CD4-positive, CD25-positive, alpha-beta regulatory T cell (primary cell): ENCODE data around the gene AMPH. TPM values are rescaled to one million over a fixed set of nuclear protein-coding genes. Genes with fewer than 3 reads are reported as not detected.
"Not testable (repeated sequence)": the region's sequence is repeated elsewhere in the genome, so short reads cannot be mapped to it uniquely, and the experiment has no call there.

Source experiments
- ATAC-seq, 2 donors: fragments of 150-1000 bp; cut with Tn5 transposase; one replicate each; pipeline ENCODE4 v1.10.0; 2021; ENCODE audit warnings: low read depth in 2 of 2, moderate number of reproducible peaks in 2 of 2, moderate library complexity in 1 of 2
- DNase-seq, 3 donors: peaks; one replicate each; pipeline versions ENCODE4 v3.0.0 to v3.0.0-alpha.2; 2012 to 2022; ENCODE audit warnings: mixed read lengths in 1 of 3
- H3K27ac ChIP-seq: one replicate; pipeline ENCODE4 v1.7.0; 2013; ENCODE audit warnings: mild to moderate bottlenecking, low read length; ENCODE audit not compliant: insufficient read depth, poor library complexity, severe bottlenecking
- H3K27me3 ChIP-seq: one replicate; pipeline ENCODE4 v1.7.0; 2013; ENCODE audit warnings: low read length; ENCODE audit not compliant: control insufficient read depth, insufficient read depth
- H3K36me3 ChIP-seq: one replicate; pipeline ENCODE4 v1.7.0; 2013; ENCODE audit warnings: mild to moderate bottlenecking, low read length, moderate library complexity; ENCODE audit not compliant: control insufficient read depth, insufficient read depth
- H3K4me1 ChIP-seq: 2 replicates; pipeline ENCODE4 v1.7.0; 2013; ENCODE audit warnings: mild to moderate bottlenecking, low read length; ENCODE audit not compliant: insufficient read depth, control insufficient read depth, poor library complexity, severe bottlenecking
- H3K4me3 ChIP-seq: one replicate; pipeline ENCODE4 v1.7.0; 2013; ENCODE audit warnings: low read depth, mild to moderate bottlenecking, low read length, moderate library complexity
- H3K9me3 ChIP-seq, 2 experiments: 1 replicate in 1 of 2; 2 replicates in 1 of 2; pipeline ENCODE4 v1.7.0; 2013; ENCODE audit warnings: low read length in 2 of 2, mild to moderate bottlenecking in 1 of 2, moderate library complexity in 1 of 2; ENCODE audit not compliant: control insufficient read depth in 2 of 2
- H3K27ac Mint-ChIP-seq, 3 donors: one replicate each; pipeline ENCODE4 v1.8.0; 2020 to 2022; ENCODE audit warnings: mild to moderate bottlenecking in 3 of 3, mixed read lengths in 3 of 3, moderate library complexity in 2 of 3
- H3K27me3 Mint-ChIP-seq: one replicate; pipeline ENCODE4 v1.8.0; 2022; ENCODE audit warnings: mild to moderate bottlenecking, mixed read lengths
- H3K36me3 Mint-ChIP-seq: one replicate; pipeline ENCODE4 v1.8.0; 2020; ENCODE audit warnings: mixed read lengths
- H3K4me1 Mint-ChIP-seq, 4 donors: one replicate each; pipeline ENCODE4 v1.8.0; 2020 to 2022; ENCODE audit warnings: mixed read lengths in 4 of 4, mild to moderate bottlenecking in 1 of 4
- H3K4me3 Mint-ChIP-seq, 4 donors: one replicate each; pipeline ENCODE4 v1.8.0; 2020 to 2022; ENCODE audit warnings: mild to moderate bottlenecking in 4 of 4, mixed read lengths in 4 of 4, moderate library complexity in 3 of 4
- H3K9me3 Mint-ChIP-seq, 7 donors: one replicate each; pipeline ENCODE4 v1.8.0; 2020 to 2022; ENCODE audit warnings: mixed read lengths in 7 of 7, mild to moderate bottlenecking in 3 of 7, moderate library complexity in 2 of 7
- polyA plus RNA-seq, 4 donors: library from polyadenylated mRNA; unstranded; fragments of 300-500 nt; fragmentation: Illumina TruSeq; gene quantifications; one replicate each; pipeline ENCODE4 v1.2.3, GENCODE V29; 2021
- total RNA-seq: library from RNA; stranded (reverse); gene quantifications from one replicate; pipeline ENCODE4 v1.2.3, GENCODE V29; 2022

Gene AMPH
- total and polyA plus RNA-seq, 5 donors from 2014 or later = 0.09 to 0.11 (median 0.10) TPM; not detected in 2

DNA sequence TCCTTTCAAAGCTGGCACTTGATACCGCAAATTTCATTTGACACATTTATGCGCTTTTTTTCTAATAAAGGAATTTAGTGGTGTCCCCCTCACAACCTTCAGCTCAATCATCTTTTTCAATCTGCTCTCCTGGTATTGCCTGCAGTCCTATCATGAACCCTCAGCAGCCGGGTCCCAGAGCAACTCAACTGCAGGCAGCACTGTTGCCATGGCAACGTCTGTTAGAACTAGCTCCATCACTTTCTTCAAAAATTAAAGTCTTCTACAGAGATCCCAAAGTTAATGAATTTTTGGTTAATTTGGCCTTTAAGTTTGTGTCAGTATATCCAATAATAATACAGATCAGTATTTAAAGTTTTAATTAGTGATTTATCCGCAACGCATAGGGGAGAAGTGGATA lies 221.6 kb downstream of the AMPH start:
- ATAC-seq (no peak), DNase-seq (no peak)
- Mint-ChIP-seq H3K27ac (no peak overlapping the region), H3K4me1 (peaks cover 0 to 12% (median 0%) of the 10 kb centered on the region in 4 donors), H3K4me3 (no peak overlapping the region), H3K27me3 (no peaks in the 10 kb centered on the region), H3K9me3 (peaks cover 0 to 8% (median 2%) of the 10 kb centered on the region in 7 donors), H3K36me3 (no peaks in the 10 kb centered on the region)
- no peak overlapping the region for H3K4me3 ChIP-seq
- H3K27me3 ChIP-seq = peaks cover 8% of the 10 kb centered on the region
- H3K4me1 ChIP-seq = no peaks in the 10 kb centered on the region
- no peaks in the 10 kb centered on the region for H3K36me3 ChIP-seq
- peaks cover 4 to 8% of the 10 kb centered on the region in 2 experiments for H3K9me3 ChIP-seq
- H3K27ac ChIP-seq = no peak overlapping the region

DNA sequence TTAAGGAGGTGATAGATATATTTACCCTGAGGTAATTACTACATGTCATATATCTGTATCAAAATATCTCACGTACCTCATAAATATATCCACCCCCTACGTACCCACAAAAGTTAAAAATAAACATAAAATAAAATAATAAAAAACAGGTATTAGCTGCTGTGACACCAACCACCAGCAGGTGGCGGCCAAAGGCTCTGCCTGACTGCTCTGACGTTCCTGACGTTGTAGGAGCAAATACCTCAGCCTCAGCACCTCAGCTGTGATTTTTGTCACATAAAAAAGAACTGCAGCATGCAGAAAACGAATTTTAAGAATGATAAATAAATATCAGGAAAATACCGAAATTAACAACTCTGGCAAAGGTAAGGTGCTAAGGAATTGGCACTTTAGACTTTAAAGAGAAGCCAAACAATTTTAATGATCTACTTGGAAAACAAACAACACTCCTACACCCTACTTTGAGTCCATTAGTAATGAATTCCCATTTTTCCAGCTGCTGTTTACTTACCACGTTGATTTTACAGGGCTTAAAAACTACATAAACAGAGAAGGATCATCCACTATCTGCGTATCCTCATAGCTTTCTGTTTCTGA lies 232.3 kb downstream of the AMPH start:
- Mint-ChIP-seq H3K4me3 (no peak overlapping the region), H3K27ac (no peak overlapping the region), H3K4me1 (peaks cover 0 to 4% (median under 1%) of the 10 kb centered on the region in 4 donors), H3K9me3 (peaks cover 0 to 1% (median 0%) of the 10 kb centered on the region in 7 donors), H3K27me3 (peaks cover 10% of the 10 kb centered on the region), H3K36me3 (no peaks in the 10 kb centered on the region)
- ATAC-seq (peak; percentile 62), DNase-seq (peak; percentile 16 to 52 (median 49))
- Histone ChIP-seq H3K27me3 (peaks cover 3% of the 10 kb centered on the region), H3K27ac (no peak overlapping the region), H3K9me3 (no peaks in the 10 kb centered on the region), H3K36me3 (no peaks in the 10 kb centered on the region), H3K4me3 (no peak overlapping the region), H3K4me1 (no peaks in the 10 kb centered on the region)

DNA sequence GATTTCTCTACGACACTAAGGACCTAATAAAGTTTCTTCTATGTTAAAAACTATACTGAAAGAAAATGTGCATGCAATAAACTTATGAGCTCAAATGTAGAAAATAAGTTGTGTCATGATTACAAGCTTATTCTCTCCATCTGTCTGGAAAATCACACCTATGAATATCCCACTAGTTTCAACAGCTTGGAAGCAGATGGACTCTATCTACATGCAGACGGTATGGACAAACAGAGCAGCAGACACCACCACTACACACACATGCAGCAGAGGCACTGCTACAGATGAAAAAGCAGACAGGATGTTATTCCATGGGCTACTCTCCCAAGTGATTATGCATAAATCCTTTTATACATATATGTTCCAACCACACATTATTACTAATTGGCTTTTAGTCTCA lies 234.3 kb downstream of the AMPH start:
- Mint-ChIP-seq H3K4me3 (no peak overlapping the region), H3K9me3 (peaks cover 0 to 1% (median 0%) of the 10 kb centered on the region in 7 donors), H3K27me3 (peaks cover 10% of the 10 kb centered on the region), H3K4me1 (peaks cover 0 to 4% (median under 1%) of the 10 kb centered on the region in 4 donors), H3K27ac (no peak overlapping the region), H3K36me3 (no peaks in the 10 kb centered on the region)
- H3K36me3 ChIP-seq = no peaks in the 10 kb centered on the region
- no peaks in the 10 kb centered on the region for H3K4me1 ChIP-seq
- H3K27ac ChIP-seq = no peak overlapping the region
- H3K4me3 ChIP-seq = no peak overlapping the region
- no peaks in the 10 kb centered on the region for H3K9me3 ChIP-seq
- DNase-seq (no peak), ATAC-seq (no peak)
- peaks cover 3% of the 10 kb centered on the region for H3K27me3 ChIP-seq

DNA sequence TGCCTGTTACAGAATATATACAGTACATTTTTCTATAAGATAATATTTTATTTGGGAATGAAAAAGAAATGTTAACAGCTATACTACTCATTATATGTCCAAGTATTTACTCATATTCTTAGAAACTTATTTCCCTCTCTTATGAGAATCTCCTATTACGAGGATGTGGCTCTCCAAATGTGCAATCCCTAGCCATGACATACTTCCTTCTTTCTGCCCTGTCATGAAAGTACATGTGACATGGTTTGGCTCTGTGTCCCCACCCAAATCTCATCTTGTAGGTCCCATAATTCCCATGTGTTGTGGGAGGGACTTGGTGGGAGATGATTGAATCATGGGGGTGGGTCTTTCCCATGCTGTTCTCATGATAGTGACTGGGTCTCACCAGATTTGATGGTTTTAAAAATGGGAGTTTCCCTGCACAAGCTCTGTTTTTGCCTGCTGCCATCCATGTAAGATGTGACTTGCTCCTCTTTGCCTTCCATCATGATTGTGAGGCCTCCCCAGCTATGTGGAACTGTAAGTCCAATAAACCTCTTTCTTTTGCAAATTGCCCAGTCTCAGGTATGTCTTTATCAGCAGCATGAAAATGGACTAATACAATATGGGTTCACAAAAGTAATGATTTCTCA lies 235.1 kb downstream of the AMPH start:
- not testable (repeated sequence) for DNase-seq, H3K36me3 Mint-ChIP-seq, H3K36me3 ChIP-seq, H3K4me3 ChIP-seq, H3K27me3 ChIP-seq, ATAC-seq, H3K4me3 Mint-ChIP-seq, H3K27ac ChIP-seq, H3K9me3 Mint-ChIP-seq, H3K4me1 Mint-ChIP-seq, H3K27me3 Mint-ChIP-seq, H3K4me1 ChIP-seq, H3K9me3 ChIP-seq, H3K27ac Mint-ChIP-seq

DNA sequence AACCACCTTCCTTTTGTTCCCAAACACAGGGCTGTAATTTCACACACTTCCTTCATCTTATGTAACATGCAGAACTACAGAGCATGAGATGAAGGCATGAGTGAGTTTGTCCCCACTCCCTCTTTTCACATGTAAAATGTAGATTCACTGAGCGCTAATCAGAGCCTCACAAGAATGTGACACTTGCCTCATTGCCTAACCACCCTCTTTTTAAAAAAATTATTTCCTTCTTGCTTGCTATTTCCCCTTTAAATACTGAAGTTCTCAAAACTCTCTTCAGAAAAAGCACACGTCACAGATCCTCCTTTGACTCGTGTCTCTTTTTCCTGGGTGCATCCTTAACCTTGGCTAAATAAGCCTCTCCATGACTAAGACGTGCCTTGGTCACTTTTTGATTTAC lies 236.5 kb downstream of the AMPH start:
- ATAC-seq = no peak
- no peak overlapping the region for H3K4me3 Mint-ChIP-seq
- Histone ChIP-seq H3K4me3 (no peak overlapping the region), H3K36me3 (no peaks in the 10 kb centered on the region), H3K27me3 (no peaks in the 10 kb centered on the region), H3K4me1 (no peaks in the 10 kb centered on the region), H3K9me3 (no peaks in the 10 kb centered on the region), H3K27ac (no peak overlapping the region)
- no peaks in the 10 kb centered on the region for H3K36me3 Mint-ChIP-seq
- DNase-seq = no peak
- peaks cover 0 to 1% (median 0%) of the 10 kb centered on the region in 7 donors for H3K9me3 Mint-ChIP-seq
- H3K4me1 Mint-ChIP-seq = peaks cover 0 to 4% (median under 1%) of the 10 kb centered on the region in 4 donors
- peaks cover 2% of the 10 kb centered on the region for H3K27me3 Mint-ChIP-seq
- no peak overlapping the region for H3K27ac Mint-ChIP-seq

DNA sequence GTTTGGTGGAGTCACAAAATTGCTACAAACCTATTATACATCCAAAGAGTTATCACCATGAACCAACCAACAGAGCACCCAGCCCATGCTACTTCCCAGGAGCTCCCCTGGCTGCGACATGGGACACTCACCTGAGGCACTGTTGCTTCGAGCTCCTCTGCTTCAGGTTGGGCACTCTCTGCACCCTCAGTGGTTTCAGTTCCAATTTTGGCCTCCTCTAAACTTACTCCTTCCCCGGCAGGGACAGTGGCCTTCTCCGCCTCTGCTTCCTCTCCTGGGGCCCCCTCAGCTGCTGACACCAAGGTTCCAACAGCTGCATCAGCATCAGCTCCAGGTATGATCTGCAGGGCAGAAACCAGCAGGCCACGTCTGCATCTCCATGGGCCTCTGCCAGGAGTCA lies 237.3 kb downstream of the AMPH start:
- Histone ChIP-seq H3K36me3 (no peaks in the 10 kb centered on the region), H3K27ac (no peak overlapping the region), H3K9me3 (no peaks in the 10 kb centered on the region), H3K4me1 (no peaks in the 10 kb centered on the region), H3K4me3 (no peak overlapping the region), H3K27me3 (no peaks in the 10 kb centered on the region)
- H3K27me3 Mint-ChIP-seq = no peaks in the 10 kb centered on the region
- ATAC-seq = no peak
- H3K27ac Mint-ChIP-seq = no peak overlapping the region
- DNase-seq = no peak
- peaks cover 0 to 1% (median 0%) of the 10 kb centered on the region in 7 donors for H3K9me3 Mint-ChIP-seq
- H3K4me3 Mint-ChIP-seq = no peak overlapping the region
- no peaks in the 10 kb centered on the region for H3K36me3 Mint-ChIP-seq
- H3K4me1 Mint-ChIP-seq = peaks cover 0 to 4% (median 0%) of the 10 kb centered on the region in 4 donors

DNA sequence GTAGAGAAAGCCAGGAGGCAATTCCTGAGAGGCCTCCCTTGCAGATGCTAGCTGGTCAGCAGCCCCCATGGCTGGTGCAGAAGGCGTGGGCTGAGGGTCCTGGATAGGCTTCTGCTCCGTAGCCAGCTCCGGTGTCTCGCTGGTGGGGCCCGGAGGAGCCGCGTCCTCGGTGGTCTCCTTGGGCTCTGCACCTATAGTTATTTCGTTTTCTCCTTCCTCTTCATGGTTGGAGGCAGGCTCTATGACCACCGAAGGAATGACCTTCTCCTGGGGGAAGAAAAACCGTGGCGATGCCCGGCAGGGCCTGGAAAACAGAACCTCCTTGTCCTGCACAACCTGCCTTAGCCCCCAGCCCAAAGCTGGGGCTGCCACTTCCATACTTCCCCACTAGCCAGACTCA lies 239.4 kb downstream of the AMPH start:
- H3K36me3 ChIP-seq = no peaks in the 10 kb centered on the region
- no peaks in the 10 kb centered on the region for H3K4me1 ChIP-seq
- H3K9me3 Mint-ChIP-seq = peaks cover 0 to 1% (median 0%) of the 10 kb centered on the region in 7 donors
- H3K4me3 ChIP-seq = no peak overlapping the region
- no peaks in the 10 kb centered on the region for H3K27me3 Mint-ChIP-seq
- DNase-seq (no peak), ATAC-seq (no peak)
- no peak overlapping the region for H3K4me3 Mint-ChIP-seq
- no peaks in the 10 kb centered on the region for H3K27me3 ChIP-seq
- no peaks in the 10 kb centered on the region for H3K9me3 ChIP-seq
- no peaks in the 10 kb centered on the region for H3K4me1 Mint-ChIP-seq
- H3K36me3 Mint-ChIP-seq = no peaks in the 10 kb centered on the region
- no peak overlapping the region for H3K27ac ChIP-seq
- H3K27ac Mint-ChIP-seq = no peak overlapping the region

DNA sequence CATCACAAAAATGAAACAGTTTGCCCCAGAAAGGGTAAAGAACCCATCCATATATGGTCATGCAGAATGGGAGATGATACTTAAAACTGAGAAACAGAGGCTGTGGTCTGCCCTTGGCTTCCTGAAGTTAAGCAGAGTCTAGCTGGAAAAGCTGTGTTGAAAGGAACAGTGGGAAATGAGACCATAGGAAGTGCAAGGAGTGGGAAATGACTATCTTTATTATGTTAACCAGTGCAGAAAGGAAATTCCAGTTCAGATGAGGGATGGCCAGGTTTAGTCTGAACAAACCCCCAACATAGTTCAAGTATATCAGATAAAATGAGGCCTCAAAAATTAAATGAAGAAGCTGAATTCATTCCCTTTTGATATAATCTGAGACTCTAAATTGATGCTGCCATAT lies 245.5 kb downstream of the AMPH start:
- Mint-ChIP-seq H3K27me3 (no peaks in the 10 kb centered on the region), H3K9me3 (no peaks in the 10 kb centered on the region), H3K4me3 (no peak overlapping the region), H3K36me3 (no peaks in the 10 kb centered on the region), H3K27ac (no peak overlapping the region), H3K4me1 (peaks cover 0 to 5% (median under 1%) of the 10 kb centered on the region in 4 donors)
- Histone ChIP-seq H3K27me3 (no peaks in the 10 kb centered on the region), H3K4me3 (no peak overlapping the region), H3K9me3 (no peaks in the 10 kb centered on the region), H3K27ac (no peak overlapping the region), H3K4me1 (no peaks in the 10 kb centered on the region), H3K36me3 (no peaks in the 10 kb centered on the region)
- DNase-seq (no peak), ATAC-seq (no peak)
